Peyer's patch (tissue), 4 donors: ENCODE data around the gene IGFBP6.

Experiments
- CTCF ChIP-seq, 6 experiments: fragments of 450-650 bp in 4 of 6; fragments of 200-600 bp in 2 of 6; sonication (generic) in 1 of 6; IDR thresholded peaks; one replicate each; pipeline ENCODE4 v1.5.1; 2017 to 2019; ENCODE audit warnings: antibody characterized with exemption in 6 of 6, mild to moderate bottlenecking in 3 of 6, moderate library complexity in 1 of 6
- POLR2A ChIP-seq, 2 donors: fragments of 450-650 bp; IDR thresholded peaks; one replicate each; pipeline ENCODE4 v1.5.1; 2017; ENCODE audit warnings: antibody characterized with exemption in 2 of 2, mild to moderate bottlenecking in 2 of 2, moderate library complexity in 2 of 2

GRCh38 chr12:53051881-53052412, 45.5 kb upstream of the IGFBP6 start:
- TF ChIP-seq CTCF (IDR thresholded peaks at IDR 0.05) (no peak), POLR2A (IDR thresholded peaks at IDR 0.05) (no peak)
